ENCODE data around the gene PORCN. TPM values are rescaled to one million over a fixed set of nuclear protein-coding genes. Genes with fewer than 3 reads are reported as not detected.

Gene PORCN
- total and polyA plus RNA-seq, 9 of the 15 experiments (the other 6 are each of a cell fraction or from before 2014, with no cell fraction given), result 0.34 to 5.1 (median 2.8) TPM

DNA sequence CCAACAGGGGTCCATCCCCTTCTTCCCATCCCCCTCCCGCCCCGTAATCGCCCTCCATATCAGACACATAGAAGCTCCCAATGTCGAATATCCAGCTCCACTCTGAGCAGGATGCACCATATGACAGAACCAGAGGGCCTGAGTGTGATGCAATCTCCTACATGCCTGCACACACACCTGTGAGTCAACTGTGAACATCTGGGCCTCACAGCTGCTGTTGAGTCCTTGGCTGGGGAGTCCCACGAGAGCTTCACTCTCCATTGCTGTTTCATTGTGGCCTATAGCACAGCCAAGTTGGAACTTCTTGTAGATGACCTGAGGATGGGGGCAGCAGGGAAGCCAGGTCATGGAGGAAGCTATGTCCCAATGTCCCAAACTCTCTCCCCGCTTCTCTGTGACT lies 47.0 kb upstream of the PORCN start:
- POLR2A ChIA-PET, result no interaction called here
- ATAC-seq (no peak), DNase-seq (ENCODE audit: extremely low read depth in 1 of 4, low spot score in 3 of 4) (peak in 1 of 4 experiments; percentile 1), FAIRE-seq (no peak)
- TF ChIP-seq PTTG1 (tag; IDR thresholded peaks at IDR 0.05; ENCODE audit: low read depth), result no peak
- no peak for TF ChIP-seq KDM5B (IDR thresholded peaks at IDR 0.05; ENCODE audit: insufficient replicate concordance, low read depth, low read length)
- peak; percentile 17; the same call in 1 of the 2 replicates for TF ChIP-seq CBFA2T3 (IDR thresholded peaks at IDR 0.05)
- TF ChIP-seq, protein P1, sequence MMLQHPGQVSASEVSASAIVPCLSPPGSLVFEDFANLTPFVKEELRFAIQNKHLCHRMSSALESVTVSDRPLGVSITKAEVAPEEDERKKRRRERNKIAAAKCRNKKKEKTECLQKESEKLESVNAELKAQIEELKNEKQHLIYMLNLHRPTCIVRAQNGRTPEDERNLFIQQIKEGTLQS (IDR thresholded peaks at IDR 0.05), result 0 out of 2 replicates have a peak, but pooled peaks have one; percentile 24
- TF ChIP-seq, protein P1 (CRISPR knock-in tag; conservative IDR thresholded peaks at IDR 0.05), result no peak
- peak; percentile 36; the same call in 1 of the 2 replicates for TF ChIP-seq CEBPG (CRISPR knock-in tag; IDR thresholded peaks at IDR 0.05)
- TF ChIP-seq CEBPG (tag; conservative IDR thresholded peaks at IDR 0.05 in 1 of 2, IDR thresholded peaks at IDR 0.05 in 1 of 2), result no peak
- TF ChIP-seq ILK (tag; IDR thresholded peaks at IDR 0.05; ENCODE audit: borderline replicate concordance, low read depth), result no peak
- TF ChIP-seq TAF1 (IDR thresholded peaks at IDR 0.05; ENCODE audit: control insufficient read depth, extremely low read depth, insufficient read depth, low read length, severe bottlenecking), result no peak
- no peak for TF ChIP-seq NBN (IDR thresholded peaks at IDR 0.05; ENCODE audit: low read depth)
- no peak for TF ChIP-seq FOXM1 (IDR thresholded peaks at IDR 0.05; ENCODE audit: low read depth)
- TF ChIP-seq FOXM1 (CRISPR knock-in tag; IDR thresholded peaks at IDR 0.05; ENCODE audit: low read depth), result no peak
- TF ChIP-seq RBFOX2 (IDR thresholded peaks at IDR 0.05; ENCODE audit: low read depth, low read length), result no peak
- TF ChIP-seq CBX5 (IDR thresholded peaks at IDR 0.05; ENCODE audit: borderline replicate concordance, low read depth), result no peak
- TF ChIP-seq CEBPB (tag; IDR thresholded peaks at IDR 0.05), result 0 out of 2 replicates have a peak, but pooled peaks have one; percentile 6
- no peak for TF ChIP-seq TSC22D4 (tag; IDR thresholded peaks at IDR 0.05)
- TF ChIP-seq MBD1 (CRISPR knock-in tag; IDR thresholded peaks at IDR 0.05), result no peak
- CTCF ChIA-PET (ENCODE audit: low intra/inter-chr PET ratio), result no interaction called here
- no peaks in the 10 kb centered on the region for H3K9me1 ChIP-seq (ENCODE audit: control insufficient read depth, insufficient read depth, low read length)
- H3K27me3 ChIP-seq (ENCODE audit: control insufficient read depth in 2 of 2, insufficient read depth in 2 of 2, low read length in 2 of 2), result no peaks in the 10 kb centered on the region
- peaks cover 31% of the 10 kb centered on the region for H3K79me2 ChIP-seq (ENCODE audit: control insufficient read depth, insufficient read depth, low read length)
- no TSS peak for BruUV-seq (replicated peaks)
- H2AFZ ChIP-seq (ENCODE audit: low read depth, low read length), result no peak overlapping the region
- H3K4me2 ChIP-seq (ENCODE audit: insufficient read depth, low read length), result no peak overlapping the region
- H3K27ac ChIP-seq (ENCODE audit: extremely low read depth, low read depth, low read length), result no peak overlapping the region
- intact Hi-C loops (cut with micrococcal nuclease), result no loop called here
- peaks cover 8 to 24% of the 10 kb centered on the region in 2 experiments; a peak in 4 of 5 replicates for H3K4me1 ChIP-seq (replicated peaks in 1 of 2; ENCODE audit: control insufficient read depth in 2 of 2, insufficient read depth in 2 of 2, low read length in 2 of 2)
- peaks cover 74% of the 10 kb centered on the region for H3K36me3 ChIP-seq (ENCODE audit: control insufficient read depth, insufficient read depth, low read length)
- in situ Hi-C loops (cut with MboI), result no loop called here
- no peaks in the 10 kb centered on the region for H4K20me1 ChIP-seq (replicated peaks; ENCODE audit: control insufficient read depth, insufficient read depth, low read length)
- no peak overlapping the region for H3K4me3 ChIP-seq
- H3K9ac ChIP-seq (ENCODE audit: insufficient read depth in 1 of 2, low read depth in 2 of 2, low read length in 2 of 2), result no peak overlapping the region
- H3K9me3 ChIP-seq (replicated peaks; ENCODE audit: control insufficient read depth, insufficient read depth, low read depth, low read length), result no peaks in the 10 kb centered on the region
- 94% methylated on average over 2 of the region's 6 CpGs for WGBS (ENCODE audit: insufficient coverage, low coverage, missing lambda C conversion rate)
